NCI-H526 (cell line): ENCODE data around the gene CISD3.

Experiments used
- DNase-seq, 2 experiments: peaks; one replicate each; lab custom pipeline; 2025; lab: John Stamatoyannopoulos, UW

CISD3 gene

GRCh38 chr17:38773258-38773657, 43.1 kb downstream of the CISD3 start:
- DNase-seq: no peak

- DNase-seq: no peak
These were observed 47.6 kb downstream of the CISD3 start for GRCh38 chr17:38777641-38778250.

GRCh38 chr17:38779965-38780752, 50.0 kb downstream of the CISD3 start:
- no peak for DNase-seq

GRCh38 chr17:38783227-38783626, 53.1 kb downstream of the CISD3 start:
- DNase-seq: no peak
